HEK293 (cell line): ENCODE results near the gene NABP1.

Source experiments
- CTCF ChIA-PET: fragments of 350-600 bp; formaldehyde crosslinking; extraction: SDS; loops from one replicate; lab custom pipeline; 2021; ENCODE audit warnings: antibody characterized with exemption; lab: Yijun Ruan, JAX
- POLR2A ChIA-PET: fragments of 300-600 bp; formaldehyde crosslinking; extraction: SDS; loops from one replicate; lab custom pipeline; 2020; ENCODE audit warnings: antibody characterized with exemption, inconsistent platforms; lab: Yijun Ruan, JAX
- H3K27ac ChIP-seq: fragments of 200-500 bp; sonication (Bioruptor generic); 2 replicates; pipeline ENCODE4 v1.5.1; 2014; ENCODE audit warnings: low read depth, low read length, control low read depth, inconsistent platforms; ENCODE audit errors: extremely low read depth
- H3K36me3 ChIP-seq, 2 experiments: fragments of 200-500 bp in 1 of 2; sonication (Bioruptor generic) in 1 of 2; 1 replicate in 1 of 2; 2 replicates in 1 of 2; pipeline ENCODE4 v1.5.1; 2014 to 2017; ENCODE audit warnings: inconsistent platforms in 2 of 2, low read length in 2 of 2; ENCODE audit not compliant: control insufficient read depth in 2 of 2, insufficient read depth in 1 of 2
- H3K4me1 ChIP-seq: fragments of 200-500 bp; sonication (Bioruptor generic); 2 replicates; pipeline ENCODE4 v1.5.1; 2014; ENCODE audit warnings: mild to moderate bottlenecking, low read length, inconsistent platforms; ENCODE audit not compliant: control insufficient read depth, insufficient read depth
- H3K4me3 ChIP-seq: 2 replicates; pipeline ENCODE4 v1.5.1; 2011; ENCODE audit warnings: low read depth, mild to moderate bottlenecking, control low read depth, low read length, moderate library complexity
- H3K9me3 ChIP-seq: fragments of 200-500 bp; sonication (Bioruptor generic); 2 replicates; pipeline ENCODE4 v1.5.1; 2014; ENCODE audit warnings: low read depth, low read length, inconsistent platforms; ENCODE audit not compliant: control insufficient read depth, insufficient read depth
- GLI2 ChIP-seq: fragments of 450-650 bp; formaldehyde crosslinking; IDR thresholded peaks from 2 replicates; pipeline ENCODE4; 2017; ENCODE audit warnings: missing biosample characterization, missing genetic modification characterization, low read depth, borderline replicate concordance
- GLIS1 ChIP-seq: fragments of 450-650 bp; formaldehyde crosslinking; IDR thresholded peaks from 2 replicates; pipeline ENCODE4 v1.5.1; 2016; ENCODE audit warnings: missing biosample characterization, missing genetic modification characterization
- GLIS2 ChIP-seq: fragments of 450-650 bp; formaldehyde crosslinking; IDR thresholded peaks from 2 replicates; pipeline ENCODE4 v1.5.1; 2016; ENCODE audit warnings: missing biosample characterization, missing genetic modification characterization
- KLF8 ChIP-seq: fragments of 450-650 bp; formaldehyde crosslinking; IDR thresholded peaks from 2 replicates; pipeline ENCODE4 v1.5.1; 2016; ENCODE audit warnings: missing biosample characterization, missing genetic modification characterization
- SALL2 ChIP-seq: fragments of 450-650 bp; formaldehyde crosslinking; IDR thresholded peaks from 2 replicates; pipeline ENCODE4 v1.5.0; 2017; ENCODE audit warnings: missing biosample characterization, mild to moderate bottlenecking, missing genetic modification characterization, borderline replicate concordance
- SP2 ChIP-seq: fragments of 450-650 bp; formaldehyde crosslinking; IDR thresholded peaks from 2 replicates; pipeline ENCODE4 v1.5.1; 2016; ENCODE audit warnings: missing biosample characterization, missing genetic modification characterization
- SP7 ChIP-seq: fragments of 450-650 bp; formaldehyde crosslinking; IDR thresholded peaks from 2 replicates; pipeline ENCODE4 v1.5.1; 2016; ENCODE audit warnings: missing biosample characterization, missing genetic modification characterization
- ZBTB21 ChIP-seq: fragments of 450-650 bp; formaldehyde crosslinking; IDR thresholded peaks from 2 replicates; pipeline ENCODE4 v1.5.1; 2017; ENCODE audit warnings: missing biosample characterization, missing genetic modification characterization
- ZNF202 ChIP-seq: fragments of 450-650 bp; formaldehyde crosslinking; IDR thresholded peaks from 2 replicates; pipeline ENCODE4 v1.5.1; 2016; ENCODE audit warnings: missing biosample characterization, missing genetic modification characterization, borderline replicate concordance
- ZNF214 ChIP-seq: fragments of 450-650 bp; formaldehyde crosslinking; IDR thresholded peaks from 2 replicates; pipeline ENCODE4 v1.5.1; 2017; ENCODE audit warnings: missing biosample characterization, mild to moderate bottlenecking, missing genetic modification characterization, borderline replicate concordance
- ZNF23 ChIP-seq: fragments of 450-650 bp; formaldehyde crosslinking; IDR thresholded peaks from 2 replicates; pipeline ENCODE4 v1.5.1; 2016; ENCODE audit warnings: missing biosample characterization, missing genetic modification characterization, borderline replicate concordance
- ZNF266 ChIP-seq: fragments of 450-650 bp; formaldehyde crosslinking; IDR thresholded peaks from 2 replicates; pipeline ENCODE4 v1.5.1; 2016; ENCODE audit warnings: missing biosample characterization, missing genetic modification characterization, low read depth
- ZNF341 ChIP-seq: fragments of 450-650 bp; formaldehyde crosslinking; IDR thresholded peaks from 2 replicates; pipeline ENCODE4; 2016; ENCODE audit warnings: low read depth, missing biosample characterization, missing genetic modification characterization
- ZNF544 ChIP-seq: fragments of 450-650 bp; formaldehyde crosslinking; IDR thresholded peaks from 2 replicates; pipeline ENCODE4 v1.5.0; 2017; ENCODE audit warnings: missing biosample characterization, missing genetic modification characterization
- ZNF560 ChIP-seq: fragments of 450-650 bp; formaldehyde crosslinking; IDR thresholded peaks from 2 replicates; pipeline ENCODE4 v1.5.1; 2017; ENCODE audit warnings: missing biosample characterization, missing genetic modification characterization, borderline replicate concordance
- ZNF626 ChIP-seq: fragments of 450-650 bp; sonication (Bioruptor Pico); formaldehyde crosslinking; IDR thresholded peaks from 2 replicates; pipeline ENCODE4 v1.5.1; 2018; ENCODE audit warnings: missing biosample characterization, missing genetic modification characterization, inconsistent platforms
- ZNF707 ChIP-seq: fragments of 450-650 bp; formaldehyde crosslinking; IDR thresholded peaks from 2 replicates; pipeline ENCODE4 v1.5.1; 2016; ENCODE audit warnings: missing biosample characterization, missing genetic modification characterization
- ZNF777 ChIP-seq: fragments of 450-650 bp; formaldehyde crosslinking; IDR thresholded peaks from 2 replicates; pipeline ENCODE4 v1.5.1; 2017; ENCODE audit warnings: missing biosample characterization, missing genetic modification characterization, borderline replicate concordance
- TF ChIP-seq, protein P1 (sequence below): fragments of 450-650 bp; formaldehyde crosslinking; IDR thresholded peaks from 2 replicates; pipeline ENCODE4 v1.5.1; 2016; ENCODE audit warnings: missing biosample characterization, missing genetic modification characterization
- TF ChIP-seq, protein P2 (sequence below): fragments of 450-650 bp; formaldehyde crosslinking; IDR thresholded peaks from 2 replicates; pipeline ENCODE4 v1.5.1; 2016; ENCODE audit warnings: missing biosample characterization, missing genetic modification characterization

NABP1 gene

DNA sequence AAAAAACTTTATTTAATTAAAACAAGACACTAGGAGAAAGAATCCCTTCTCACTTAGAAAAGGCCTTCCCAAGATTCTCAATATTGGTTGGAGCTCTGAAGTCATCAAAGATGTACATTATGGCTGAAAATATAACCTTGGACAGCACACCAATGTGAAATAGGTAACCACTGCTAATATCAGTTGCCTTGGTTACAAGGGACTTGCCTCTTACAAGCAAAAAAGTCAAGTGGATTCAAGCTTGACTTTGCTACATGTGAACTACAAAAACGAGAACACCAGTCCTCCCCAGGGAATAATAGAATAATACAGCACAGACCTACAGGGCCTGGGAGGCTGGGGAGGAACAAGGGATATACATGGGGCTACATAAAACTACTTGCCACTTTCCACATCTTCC, 46.1 kb downstream of the NABP1 start:
- TF ChIP-seq, protein P1, sequence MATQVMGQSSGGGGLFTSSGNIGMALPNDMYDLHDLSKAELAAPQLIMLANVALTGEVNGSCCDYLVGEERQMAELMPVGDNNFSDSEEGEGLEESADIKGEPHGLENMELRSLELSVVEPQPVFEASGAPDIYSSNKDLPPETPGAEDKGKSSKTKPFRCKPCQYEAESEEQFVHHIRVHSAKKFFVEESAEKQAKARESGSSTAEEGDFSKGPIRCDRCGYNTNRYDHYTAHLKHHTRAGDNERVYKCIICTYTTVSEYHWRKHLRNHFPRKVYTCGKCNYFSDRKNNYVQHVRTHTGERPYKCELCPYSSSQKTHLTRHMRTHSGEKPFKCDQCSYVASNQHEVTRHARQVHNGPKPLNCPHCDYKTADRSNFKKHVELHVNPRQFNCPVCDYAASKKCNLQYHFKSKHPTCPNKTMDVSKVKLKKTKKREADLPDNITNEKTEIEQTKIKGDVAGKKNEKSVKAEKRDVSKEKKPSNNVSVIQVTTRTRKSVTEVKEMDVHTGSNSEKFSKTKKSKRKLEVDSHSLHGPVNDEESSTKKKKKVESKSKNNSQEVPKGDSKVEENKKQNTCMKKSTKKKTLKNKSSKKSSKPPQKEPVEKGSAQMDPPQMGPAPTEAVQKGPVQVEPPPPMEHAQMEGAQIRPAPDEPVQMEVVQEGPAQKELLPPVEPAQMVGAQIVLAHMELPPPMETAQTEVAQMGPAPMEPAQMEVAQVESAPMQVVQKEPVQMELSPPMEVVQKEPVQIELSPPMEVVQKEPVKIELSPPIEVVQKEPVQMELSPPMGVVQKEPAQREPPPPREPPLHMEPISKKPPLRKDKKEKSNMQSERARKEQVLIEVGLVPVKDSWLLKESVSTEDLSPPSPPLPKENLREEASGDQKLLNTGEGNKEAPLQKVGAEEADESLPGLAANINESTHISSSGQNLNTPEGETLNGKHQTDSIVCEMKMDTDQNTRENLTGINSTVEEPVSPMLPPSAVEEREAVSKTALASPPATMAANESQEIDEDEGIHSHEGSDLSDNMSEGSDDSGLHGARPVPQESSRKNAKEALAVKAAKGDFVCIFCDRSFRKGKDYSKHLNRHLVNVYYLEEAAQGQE (tag by site-specific recombination): peak; percentile 52; the same call in 1 of the 2 replicates
- TF ChIP-seq SP2 (tag by site-specific recombination): no peak
- no peaks in the 10 kb centered on the region for H3K36me3 ChIP-seq
- H3K9me3 ChIP-seq: no peaks in the 10 kb centered on the region
- no peak overlapping the region for H3K27ac ChIP-seq
- H3K4me1 ChIP-seq: peaks cover 3% of the 10 kb centered on the region; the same call in 1 of the 2 replicates
- no peak overlapping the region for H3K4me3 ChIP-seq
- POLR2A ChIA-PET: no interaction called here
- CTCF ChIA-PET: interaction anchor here (0.7 kb wide), 1 partner anchor 157 kb away, joined by 4 read pairs; no protein-coding TSS in a partner anchor

DNA sequence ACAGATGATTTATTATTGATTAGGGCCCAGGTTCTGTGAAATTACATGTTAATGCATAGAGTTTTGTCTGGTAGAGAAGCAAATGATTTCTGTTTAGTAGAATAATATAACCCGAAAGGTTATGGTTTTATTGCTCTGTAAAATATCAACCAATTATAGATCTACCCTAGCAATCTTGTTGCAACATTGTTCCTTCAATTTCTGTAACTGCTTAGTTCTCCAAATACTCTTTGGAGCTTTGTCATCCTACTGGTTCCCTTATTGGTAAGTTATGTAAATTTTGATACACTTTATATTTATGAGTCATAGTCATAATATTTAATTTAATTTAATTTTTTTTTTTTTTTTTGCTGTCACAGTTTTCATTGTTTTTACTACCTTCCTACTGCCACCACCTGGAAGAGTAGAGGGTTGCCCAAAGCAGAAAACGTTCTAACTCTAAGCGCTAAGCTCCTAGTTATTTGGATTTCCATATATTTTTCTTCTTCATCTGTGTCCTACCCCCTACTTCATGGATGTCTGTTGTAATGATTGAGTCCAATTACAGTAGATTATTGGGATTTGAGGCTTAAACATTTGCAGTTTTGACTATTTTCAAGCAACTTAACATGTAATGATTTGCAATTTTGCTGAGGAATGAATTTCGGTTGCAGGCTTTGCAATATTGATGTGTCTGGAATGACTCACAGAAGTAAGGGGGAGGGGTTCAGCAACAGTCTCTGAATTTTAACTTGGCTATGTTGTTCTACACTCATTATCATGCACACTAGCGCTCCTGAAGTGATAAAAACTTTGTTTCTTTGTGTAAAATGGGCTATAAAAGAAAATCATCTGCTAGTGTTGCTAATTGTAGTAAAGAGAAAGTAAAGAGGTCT, 51.1 kb downstream of the NABP1 start:
- H3K36me3 ChIP-seq: no peaks in the 10 kb centered on the region
- H3K4me1 ChIP-seq: no peaks in the 10 kb centered on the region
- H3K4me3 ChIP-seq: no peak overlapping the region
- no peaks in the 10 kb centered on the region for H3K9me3 ChIP-seq
- H3K27ac ChIP-seq: no peak overlapping the region
- TF ChIP-seq ZNF341 (tag by site-specific recombination) (no peak), ZNF777 (tag by site-specific recombination) (no peak), SALL2 (tag by site-specific recombination) (no peak), GLI2 (tag by site-specific recombination) (no peak), SP7 (tag by site-specific recombination) (no peak), KLF8 (no peak), ZNF266 (tag by site-specific recombination) (no peak), ZNF202 (no peak), ZNF707 (no peak), GLIS2 (tag by site-specific recombination) (no peak), ZNF626 (tag by site-specific recombination) (no peak), ZNF560 (tag by site-specific recombination) (no peak), ZNF544 (no peak), GLIS1 (tag by site-specific recombination) (no peak), ZNF214 (no peak), ZNF23 (no peak), ZBTB21 (tag by site-specific recombination) (no peak)
- TF ChIP-seq, protein P2, sequence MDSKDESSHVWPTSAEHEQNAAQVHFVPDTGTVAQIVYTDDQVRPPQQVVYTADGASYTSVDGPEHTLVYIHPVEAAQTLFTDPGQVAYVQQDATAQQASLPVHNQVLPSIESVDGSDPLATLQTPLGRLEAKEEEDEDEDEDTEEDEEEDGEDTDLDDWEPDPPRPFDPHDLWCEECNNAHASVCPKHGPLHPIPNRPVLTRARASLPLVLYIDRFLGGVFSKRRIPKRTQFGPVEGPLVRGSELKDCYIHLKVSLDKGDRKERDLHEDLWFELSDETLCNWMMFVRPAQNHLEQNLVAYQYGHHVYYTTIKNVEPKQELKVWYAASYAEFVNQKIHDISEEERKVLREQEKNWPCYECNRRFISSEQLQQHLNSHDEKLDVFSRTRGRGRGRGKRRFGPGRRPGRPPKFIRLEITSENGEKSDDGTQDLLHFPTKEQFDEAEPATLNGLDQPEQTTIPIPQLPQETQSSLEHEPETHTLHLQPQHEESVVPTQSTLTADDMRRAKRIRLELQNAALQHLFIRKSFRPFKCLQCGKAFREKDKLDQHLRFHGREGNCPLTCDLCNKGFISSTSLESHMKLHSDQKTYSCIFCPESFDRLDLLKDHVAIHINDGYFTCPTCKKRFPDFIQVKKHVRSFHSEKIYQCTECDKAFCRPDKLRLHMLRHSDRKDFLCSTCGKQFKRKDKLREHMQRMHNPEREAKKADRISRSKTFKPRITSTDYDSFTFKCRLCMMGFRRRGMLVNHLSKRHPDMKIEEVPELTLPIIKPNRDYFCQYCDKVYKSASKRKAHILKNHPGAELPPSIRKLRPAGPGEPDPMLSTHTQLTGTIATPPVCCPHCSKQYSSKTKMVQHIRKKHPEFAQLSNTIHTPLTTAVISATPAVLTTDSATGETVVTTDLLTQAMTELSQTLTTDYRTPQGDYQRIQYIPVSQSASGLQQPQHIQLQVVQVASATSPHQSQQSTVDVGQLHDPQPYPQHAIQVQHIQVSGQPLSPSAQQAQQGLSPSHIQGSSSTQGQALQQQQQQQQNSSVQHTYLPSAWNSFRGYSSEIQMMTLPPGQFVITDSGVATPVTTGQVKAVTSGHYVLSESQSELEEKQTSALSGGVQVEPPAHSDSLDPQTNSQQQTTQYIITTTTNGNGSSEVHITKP (tag by site-specific recombination): no peak
- TF ChIP-seq, all 188 proteins: peak for 0
- CTCF ChIA-PET: interaction anchor here (0.6 kb wide), 2 partner anchors 20 to 170 kb away, joined by 3 to 6 read pairs; no protein-coding TSS in a partner anchor
- POLR2A ChIA-PET: no interaction called here
